Astrocyte of the spinal cord (primary cell): ENCODE measurements around the gene KRTAP4-16.
"Not testable (repeated sequence)": the region's sequence is repeated elsewhere in the genome, so short reads cannot be mapped to it uniquely, and the experiment has no call there.

ENCODE experiments used
- DNase-seq: peaks from one replicate; pipeline ENCODE4 v3.0.0; 2011; ENCODE audit warnings: low read depth, low spot score
- H3K4me3 ChIP-seq: 2 replicates; pipeline ENCODE4 v1.5.1; 2011; ENCODE audit warnings: low read depth, mild to moderate bottlenecking, low read length, moderate library complexity
- CTCF ChIP-seq: IDR thresholded peaks from 2 replicates; pipeline ENCODE4 v1.5.1; 2012; ENCODE audit warnings: low read depth, mild to moderate bottlenecking, low read length, inconsistent platforms
- in situ Hi-C: cut with HindIII; loops from 2 replicates; pipeline ENCODE4 v1.10.0; 2017; ENCODE audit warnings: low sequenced_read_pairs

KRTAP4-16 gene

DNA sequence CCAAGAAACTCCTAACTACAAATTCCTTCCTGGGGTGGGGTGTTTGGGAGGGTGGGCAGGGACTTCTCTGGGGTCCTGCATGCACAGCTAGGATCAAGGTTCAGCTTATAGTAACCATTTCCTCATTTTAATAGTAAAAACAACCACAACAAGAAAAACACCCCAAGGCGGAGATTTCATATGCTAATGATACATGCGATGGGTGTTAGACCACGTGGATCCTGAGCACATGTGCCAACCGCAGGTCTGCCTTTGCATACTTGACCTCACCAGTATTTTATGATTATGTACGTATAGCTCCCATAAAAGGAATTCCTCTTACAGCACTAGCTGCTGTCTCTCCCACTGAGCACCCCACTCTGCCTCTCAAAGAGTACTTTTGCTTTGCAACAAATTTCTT lies 14.3 kb upstream of the KRTAP4-16 start:
- TF ChIP-seq CTCF, result no peak
- no peak overlapping the region for H3K4me3 ChIP-seq
- in situ Hi-C loops, result no loop called here
- no peak for DNase-seq

DNA sequence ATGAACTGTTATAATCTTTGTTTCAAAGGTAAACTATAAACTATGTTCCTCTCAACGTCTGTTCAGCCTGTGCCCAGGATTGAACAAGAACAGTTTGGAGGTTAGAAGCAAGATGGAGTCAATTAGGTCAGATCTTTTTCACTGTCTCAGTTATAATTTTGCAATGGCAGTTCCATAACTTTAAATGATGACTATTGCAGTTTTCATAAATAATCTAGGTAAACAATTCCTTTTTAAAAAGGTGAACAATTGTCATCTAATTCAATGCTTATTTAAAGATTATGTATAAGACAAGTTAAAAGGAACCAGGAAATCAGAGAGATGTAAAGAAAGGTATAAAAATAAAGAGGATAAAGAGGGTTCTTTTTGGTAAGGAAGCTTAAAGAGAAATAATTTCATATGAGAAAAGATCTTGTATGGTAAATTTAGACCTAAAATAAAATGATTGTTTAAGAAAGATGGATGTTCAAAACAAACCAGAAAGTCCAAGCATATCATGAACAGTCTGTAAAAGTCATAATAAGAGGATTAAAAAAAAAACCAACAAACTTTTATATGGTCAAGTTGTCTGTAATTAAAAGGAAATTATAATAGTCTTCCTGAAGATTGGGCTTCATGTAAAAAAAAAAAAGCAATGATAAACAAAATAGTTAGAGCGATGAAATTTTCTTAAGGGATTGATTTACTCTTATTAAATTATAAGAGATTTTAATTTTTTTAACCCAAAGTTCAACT lies 9.3 kb upstream of the KRTAP4-16 start:
- in situ Hi-C loops, result no loop called here
- no peak overlapping the region for H3K4me3 ChIP-seq
- DNase-seq, result no peak
- TF ChIP-seq CTCF, result no peak

DNA sequence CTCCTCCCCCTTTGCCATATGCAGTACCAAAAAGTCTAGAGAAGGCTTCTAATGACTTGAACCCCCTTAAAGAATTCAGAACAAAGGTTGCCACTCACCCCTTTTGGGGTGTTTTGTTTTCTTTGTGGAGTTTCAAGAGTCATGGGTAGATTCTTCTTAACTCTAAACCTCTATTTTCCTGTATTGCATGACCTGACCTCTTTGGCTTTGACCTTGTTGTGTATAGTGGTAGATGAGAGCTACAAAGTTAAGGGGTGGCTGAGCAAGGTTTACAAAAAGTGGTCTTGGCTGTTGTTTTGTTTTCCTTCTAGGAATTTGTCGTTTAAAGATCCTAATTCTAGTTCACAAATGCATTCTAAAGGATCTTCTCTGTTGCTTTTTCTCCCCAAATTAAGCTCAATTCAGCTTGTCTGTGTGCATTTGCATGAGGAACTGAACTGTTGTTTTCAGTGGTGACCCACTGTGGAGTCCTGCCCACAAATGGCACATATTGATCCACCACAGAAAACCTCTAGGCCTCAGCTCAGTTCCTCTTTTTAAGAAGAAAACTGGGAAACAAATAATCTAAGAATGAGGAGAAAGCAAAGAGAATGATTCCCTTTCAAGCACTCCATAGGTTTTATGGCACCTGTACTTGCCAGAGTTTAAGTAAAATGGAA lies 6.8 kb upstream of the KRTAP4-16 start:
- H3K4me3 ChIP-seq, in situ Hi-C loops, DNase-seq: not testable (repeated sequence)

DNA sequence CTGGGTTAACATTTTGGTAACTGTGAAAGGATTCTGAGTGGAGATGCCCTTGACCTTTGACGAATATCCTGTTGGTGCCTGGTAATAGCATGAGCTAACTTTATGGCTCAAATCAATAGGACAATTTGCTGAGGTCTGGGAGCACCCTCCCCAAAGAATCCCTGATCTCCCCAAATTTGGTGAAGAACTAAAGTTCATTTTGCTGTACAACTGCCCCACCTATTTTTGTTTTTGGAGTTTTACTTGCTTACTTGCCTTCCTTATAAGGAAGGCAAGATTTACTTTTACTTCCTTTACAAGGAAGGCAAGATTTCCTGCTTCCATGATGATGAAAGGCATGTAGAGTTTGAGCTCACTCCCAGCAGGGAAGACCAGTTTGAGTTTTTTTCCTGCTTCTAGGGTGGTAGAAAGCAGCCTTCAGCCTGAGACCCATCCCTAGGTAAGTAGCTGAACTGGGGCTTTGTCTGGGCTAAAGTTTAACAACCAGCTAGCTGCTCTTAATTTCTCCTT lies 6.0 kb upstream of the KRTAP4-16 start:
- no peak for TF ChIP-seq CTCF
- DNase-seq, result no peak
- no peak overlapping the region for H3K4me3 ChIP-seq
- in situ Hi-C loops, result no loop called here

DNA sequence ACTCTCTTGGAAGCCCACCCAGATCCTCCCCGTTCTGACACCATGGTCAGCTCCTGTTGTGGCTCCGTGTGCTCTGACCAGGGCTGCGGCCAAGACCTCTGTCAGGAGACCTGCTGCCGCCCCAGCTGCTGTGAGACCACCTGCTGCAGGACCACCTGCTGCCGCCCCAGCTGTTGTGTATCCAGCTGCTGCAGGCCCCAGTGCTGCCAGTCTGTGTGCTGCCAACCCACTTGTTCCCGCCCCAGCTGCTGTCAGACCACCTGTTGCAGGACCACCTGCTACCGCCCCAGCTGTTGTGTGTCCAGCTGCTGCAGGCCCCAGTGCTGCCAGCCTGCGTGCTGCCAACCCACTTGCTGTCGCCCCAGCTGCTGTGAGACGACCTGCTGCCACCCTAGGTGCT lies 3.3 kb upstream of the KRTAP4-16 start, which contains the start of gene KRTAP4-9:
TSS of gene KRTAP4-9 (plus strand) at position 43 of the 400 bp plus-strand sequence. CDS start at position 43, 0 bp downstream.
- DNase-seq, H3K4me3 ChIP-seq, in situ Hi-C loops: not testable (repeated sequence)

DNA sequence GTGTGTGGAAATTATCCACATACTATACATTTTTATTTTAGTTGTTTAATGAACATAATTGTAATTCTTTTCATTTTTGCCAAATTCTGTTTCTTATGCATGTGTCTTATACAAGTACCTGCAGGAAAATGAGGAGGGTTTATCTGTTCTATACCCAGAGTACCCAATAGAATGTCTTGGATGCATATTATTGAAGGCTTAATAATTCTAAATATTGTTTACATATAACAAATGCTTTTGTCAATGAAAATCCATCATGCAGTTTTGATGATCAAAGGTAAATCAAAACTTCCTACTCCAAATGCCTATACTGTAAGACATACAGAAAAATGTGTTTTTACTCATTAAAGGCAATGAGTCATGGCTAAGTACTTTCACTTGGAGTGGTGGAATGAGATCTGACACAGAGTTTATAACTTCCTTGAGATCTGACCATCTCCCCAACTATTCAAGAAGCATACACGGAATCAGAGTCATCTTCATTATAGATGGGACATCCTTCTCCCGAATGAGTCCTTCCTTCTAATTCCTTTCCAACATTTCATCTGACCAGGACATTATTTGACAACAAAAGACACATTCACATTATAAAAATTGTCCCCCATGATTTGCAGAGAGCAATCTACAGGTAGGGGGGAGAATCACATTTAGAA lies 2.5 kb upstream of the KRTAP4-16 start:
- in situ Hi-C loops, H3K4me3 ChIP-seq: not testable (repeated sequence)
- peak; percentile 40 for DNase-seq

DNA sequence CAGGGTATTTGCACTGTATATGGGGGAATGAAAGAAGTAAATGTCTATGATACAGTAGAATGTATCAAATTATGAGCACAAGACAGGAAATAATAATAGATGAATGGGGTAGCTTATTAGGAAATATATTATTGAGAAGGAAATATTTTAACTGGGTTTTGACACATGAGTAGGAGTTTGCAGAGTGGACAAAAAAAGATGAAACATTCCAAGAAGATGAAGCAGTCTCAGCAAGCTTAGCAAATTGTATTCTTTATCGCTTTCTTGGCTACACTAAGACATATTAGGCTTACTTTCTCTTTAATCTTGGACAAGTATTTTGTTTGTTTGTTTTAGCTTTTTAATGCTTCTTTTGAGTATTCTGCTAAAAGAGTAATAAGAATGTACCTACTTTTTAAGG lies 1.9 kb upstream of the KRTAP4-16 start:
- in situ Hi-C loops, result no loop called here
- no peak overlapping the region for H3K4me3 ChIP-seq
- no peak for TF ChIP-seq CTCF
- DNase-seq, result no peak

- peak; percentile 43 for DNase-seq
- in situ Hi-C loops, H3K4me3 ChIP-seq: not testable (repeated sequence)
Measured at GRCh38 chr17:41099682-41100480, 2.1 kb downstream of the KRTAP4-16 start.
